HEK293 (cell line): Measurements from ENCODE around the gene GRAMD1C.
A peak's percentile ranks its signal among the peaks of the same experiment; 100 is the strongest.

ENCODE experiments used
- CTCF ChIA-PET: fragments of 350-600 bp; formaldehyde crosslinking; extraction: SDS; loops from one replicate; lab custom pipeline; 2021; ENCODE audit warnings: antibody characterized with exemption; lab: Yijun Ruan, JAX
- POLR2A ChIA-PET: fragments of 300-600 bp; formaldehyde crosslinking; extraction: SDS; loops from one replicate; lab custom pipeline; 2020; ENCODE audit warnings: antibody characterized with exemption, inconsistent platforms; lab: Yijun Ruan, JAX
- H3K27ac ChIP-seq: fragments of 200-500 bp; sonication (Bioruptor generic); 2 replicates; pipeline ENCODE4 v1.5.1; 2014; ENCODE audit warnings: low read depth, low read length, control low read depth, inconsistent platforms; ENCODE audit errors: extremely low read depth
- H3K36me3 ChIP-seq, 2 experiments: fragments of 200-500 bp in 1 of 2; sonication (Bioruptor generic) in 1 of 2; 1 replicate in 1 of 2; 2 replicates in 1 of 2; pipeline ENCODE4 v1.5.1; 2014 to 2017; ENCODE audit warnings: inconsistent platforms in 2 of 2, low read length in 2 of 2; ENCODE audit not compliant: control insufficient read depth in 2 of 2, insufficient read depth in 1 of 2
- H3K4me1 ChIP-seq: fragments of 200-500 bp; sonication (Bioruptor generic); 2 replicates; pipeline ENCODE4 v1.5.1; 2014; ENCODE audit warnings: mild to moderate bottlenecking, low read length, inconsistent platforms; ENCODE audit not compliant: control insufficient read depth, insufficient read depth
- H3K4me3 ChIP-seq: 2 replicates; pipeline ENCODE4 v1.5.1; 2011; ENCODE audit warnings: low read depth, mild to moderate bottlenecking, control low read depth, low read length, moderate library complexity
- H3K9me3 ChIP-seq: fragments of 200-500 bp; sonication (Bioruptor generic); 2 replicates; pipeline ENCODE4 v1.5.1; 2014; ENCODE audit warnings: low read depth, low read length, inconsistent platforms; ENCODE audit not compliant: control insufficient read depth, insufficient read depth
- IKZF3 ChIP-seq: fragments of 450-650 bp; IDR thresholded peaks from 2 replicates; pipeline ENCODE4 v1.5.0; 2018; ENCODE audit warnings: missing biosample characterization, mild to moderate bottlenecking, missing genetic modification characterization, moderate library complexity
- KLF9 ChIP-seq: fragments of 450-650 bp; formaldehyde crosslinking; IDR thresholded peaks from 2 replicates; pipeline ENCODE4 v1.5.1; 2016; ENCODE audit warnings: missing biosample characterization, missing genetic modification characterization, low read depth
- SALL2 ChIP-seq: fragments of 450-650 bp; formaldehyde crosslinking; IDR thresholded peaks from 2 replicates; pipeline ENCODE4 v1.5.0; 2017; ENCODE audit warnings: missing biosample characterization, mild to moderate bottlenecking, missing genetic modification characterization, borderline replicate concordance
- SCRT1 ChIP-seq: fragments of 450-650 bp; formaldehyde crosslinking; IDR thresholded peaks from 2 replicates; pipeline ENCODE4 v1.5.1; 2016; ENCODE audit warnings: missing biosample characterization, missing genetic modification characterization, borderline replicate concordance
- SCRT2 ChIP-seq: fragments of 450-650 bp; formaldehyde crosslinking; IDR thresholded peaks from 2 replicates; pipeline ENCODE4 v1.5.1; 2016; ENCODE audit warnings: missing biosample characterization, missing genetic modification characterization
- ZBTB20 ChIP-seq: fragments of 450-650 bp; formaldehyde crosslinking; IDR thresholded peaks from 2 replicates; pipeline ENCODE4 v1.5.1; 2016; ENCODE audit warnings: missing biosample characterization, missing genetic modification characterization
- ZFHX2 ChIP-seq: fragments of 450-650 bp; formaldehyde crosslinking; conservative IDR thresholded peaks from 2 replicates; pipeline ENCODE4 v1.5.1; 2016; ENCODE audit warnings: missing biosample characterization, missing genetic modification characterization
- ZFP69B ChIP-seq: fragments of 450-650 bp; formaldehyde crosslinking; IDR thresholded peaks from 2 replicates; pipeline ENCODE4 v1.5.1; 2016; ENCODE audit warnings: missing biosample characterization, missing genetic modification characterization
- ZNF121 ChIP-seq: fragments of 450-650 bp; formaldehyde crosslinking; IDR thresholded peaks from 2 replicates; pipeline ENCODE4 v1.5.1; 2016; ENCODE audit warnings: missing biosample characterization, missing genetic modification characterization
- ZNF175 ChIP-seq: fragments of 450-650 bp; formaldehyde crosslinking; IDR thresholded peaks from 2 replicates; pipeline ENCODE4 v1.5.1; 2016; ENCODE audit warnings: missing biosample characterization, missing genetic modification characterization
- ZNF211 ChIP-seq: fragments of 450-650 bp; formaldehyde crosslinking; IDR thresholded peaks from 2 replicates; pipeline ENCODE4 v1.5.1; 2016; ENCODE audit warnings: low read depth, missing biosample characterization, missing genetic modification characterization
- ZNF266 ChIP-seq: fragments of 450-650 bp; formaldehyde crosslinking; IDR thresholded peaks from 2 replicates; pipeline ENCODE4 v1.5.1; 2016; ENCODE audit warnings: missing biosample characterization, missing genetic modification characterization, low read depth
- ZNF311 ChIP-seq: fragments of 450-650 bp; formaldehyde crosslinking; IDR thresholded peaks from 2 replicates; pipeline ENCODE4 v1.5.1; 2017; ENCODE audit warnings: missing biosample characterization, missing genetic modification characterization, borderline replicate concordance
- ZNF335 ChIP-seq: fragments of 450-650 bp; formaldehyde crosslinking; conservative IDR thresholded peaks from 2 replicates; pipeline ENCODE4 v1.5.1; 2016; ENCODE audit warnings: missing biosample characterization, missing genetic modification characterization
- ZNF341 ChIP-seq: fragments of 450-650 bp; formaldehyde crosslinking; IDR thresholded peaks from 2 replicates; pipeline ENCODE4; 2016; ENCODE audit warnings: low read depth, missing biosample characterization, missing genetic modification characterization
- ZNF350 ChIP-seq: fragments of 450-650 bp; formaldehyde crosslinking; IDR thresholded peaks from 2 replicates; pipeline ENCODE4 v1.5.0; 2017; ENCODE audit warnings: missing biosample characterization, mild to moderate bottlenecking, missing genetic modification characterization
- ZNF394 ChIP-seq: fragments of 450-650 bp; formaldehyde crosslinking; IDR thresholded peaks from 2 replicates; pipeline ENCODE4 v1.5.1; 2016; ENCODE audit warnings: missing biosample characterization, missing genetic modification characterization, mild to moderate bottlenecking, moderate library complexity, borderline replicate concordance
- ZNF404 ChIP-seq: fragments of 450-650 bp; formaldehyde crosslinking; IDR thresholded peaks from 2 replicates; pipeline ENCODE4 v1.5.1; 2017; ENCODE audit warnings: missing biosample characterization, missing genetic modification characterization
- ZNF514 ChIP-seq: fragments of 450-650 bp; formaldehyde crosslinking; IDR thresholded peaks from 2 replicates; pipeline ENCODE4 v1.5.1; 2016; ENCODE audit warnings: missing biosample characterization, missing genetic modification characterization
- ZNF701 ChIP-seq: fragments of 450-650 bp; formaldehyde crosslinking; IDR thresholded peaks from 2 replicates; pipeline ENCODE4 v1.5.1; 2016; ENCODE audit warnings: missing biosample characterization, missing genetic modification characterization
- ZNF747 ChIP-seq: fragments of 450-650 bp; formaldehyde crosslinking; IDR thresholded peaks from 2 replicates; pipeline ENCODE4 v1.5.1; 2016; ENCODE audit warnings: missing biosample characterization, missing genetic modification characterization
- TF ChIP-seq, protein P1 (sequence below): fragments of 450-650 bp; formaldehyde crosslinking; IDR thresholded peaks from 2 replicates; pipeline ENCODE4; 2016; ENCODE audit warnings: missing biosample characterization, missing genetic modification characterization
- TF ChIP-seq, protein P2 (sequence below): fragments of 450-650 bp; formaldehyde crosslinking; IDR thresholded peaks from 2 replicates; pipeline ENCODE4 v1.5.1; 2017; ENCODE audit warnings: missing biosample characterization, missing genetic modification characterization
- TF ChIP-seq, protein P3 (sequence below): fragments of 450-650 bp; formaldehyde crosslinking; IDR thresholded peaks from 2 replicates; pipeline ENCODE4 v1.5.1; 2016; ENCODE audit warnings: missing biosample characterization, missing genetic modification characterization
- TF ChIP-seq, protein P4 (sequence below): fragments of 450-650 bp; formaldehyde crosslinking; IDR thresholded peaks from 2 replicates; pipeline ENCODE4 v1.5.1; 2016; ENCODE audit warnings: missing biosample characterization, missing genetic modification characterization
- TF ChIP-seq, protein P5 (sequence below): fragments of 450-650 bp; formaldehyde crosslinking; IDR thresholded peaks from 2 replicates; pipeline ENCODE4 v1.5.1; 2016; ENCODE audit warnings: missing biosample characterization, missing genetic modification characterization

GRAMD1C gene

DNA sequence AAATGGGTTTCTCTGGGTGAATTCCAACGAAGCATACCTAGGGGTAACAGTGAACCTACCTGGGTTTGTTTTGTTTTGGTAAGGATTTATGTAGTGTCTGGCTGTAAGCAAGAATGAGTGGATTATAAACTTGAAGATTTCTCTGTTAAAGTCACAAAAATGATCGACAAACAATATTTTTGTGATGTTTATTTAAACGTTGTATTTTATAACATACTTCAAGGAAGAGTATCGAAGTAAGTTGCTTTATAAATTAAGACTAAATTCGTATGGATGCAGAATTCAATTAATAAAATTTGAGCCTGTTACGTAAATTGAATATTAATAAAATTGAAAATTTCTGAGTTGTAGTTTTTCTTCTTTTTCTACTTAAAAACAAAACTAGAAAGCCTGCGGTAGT is 108.2 kb downstream of the GRAMD1C start:
- TF ChIP-seq ZNF341: no peak
- no peak for TF ChIP-seq ZNF266 (tag by site-specific recombination)
- TF ChIP-seq, protein P1, sequence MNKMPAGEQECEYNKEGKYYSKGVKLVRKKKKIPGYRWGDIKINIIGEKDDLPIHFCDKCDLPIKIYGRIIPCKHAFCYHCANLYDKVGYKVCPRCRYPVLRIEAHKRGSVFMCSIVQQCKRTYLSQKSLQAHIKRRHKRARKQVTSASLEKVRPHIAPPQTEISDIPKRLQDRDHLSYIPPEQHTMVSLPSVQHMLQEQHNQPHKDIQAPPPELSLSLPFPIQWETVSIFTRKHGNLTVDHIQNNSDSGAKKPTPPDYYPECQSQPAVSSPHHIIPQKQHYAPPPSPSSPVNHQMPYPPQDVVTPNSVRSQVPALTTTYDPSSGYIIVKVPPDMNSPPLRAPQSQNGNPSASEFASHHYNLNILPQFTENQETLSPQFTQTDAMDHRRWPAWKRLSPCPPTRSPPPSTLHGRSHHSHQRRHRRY (tag by site-specific recombination): no peak
- no peak for TF ChIP-seq ZNF747 (tag by site-specific recombination)
- TF ChIP-seq, protein P2, sequence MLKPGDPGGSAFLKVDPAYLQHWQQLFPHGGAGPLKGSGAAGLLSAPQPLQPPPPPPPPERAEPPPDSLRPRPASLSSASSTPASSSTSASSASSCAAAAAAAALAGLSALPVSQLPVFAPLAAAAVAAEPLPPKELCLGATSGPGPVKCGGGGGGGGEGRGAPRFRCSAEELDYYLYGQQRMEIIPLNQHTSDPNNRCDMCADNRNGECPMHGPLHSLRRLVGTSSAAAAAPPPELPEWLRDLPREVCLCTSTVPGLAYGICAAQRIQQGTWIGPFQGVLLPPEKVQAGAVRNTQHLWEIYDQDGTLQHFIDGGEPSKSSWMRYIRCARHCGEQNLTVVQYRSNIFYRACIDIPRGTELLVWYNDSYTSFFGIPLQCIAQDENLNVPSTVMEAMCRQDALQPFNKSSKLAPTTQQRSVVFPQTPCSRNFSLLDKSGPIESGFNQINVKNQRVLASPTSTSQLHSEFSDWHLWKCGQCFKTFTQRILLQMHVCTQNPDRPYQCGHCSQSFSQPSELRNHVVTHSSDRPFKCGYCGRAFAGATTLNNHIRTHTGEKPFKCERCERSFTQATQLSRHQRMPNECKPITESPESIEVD (tag by site-specific recombination): no peak
- no peak for TF ChIP-seq ZNF514 (tag by site-specific recombination)
- TF ChIP-seq KLF9: no peak
- TF ChIP-seq ZBTB20 (tag by site-specific recombination): no peak
- no peak for TF ChIP-seq ZNF350 (tag by site-specific recombination)
- no peak for TF ChIP-seq SALL2 (tag by site-specific recombination)
- TF ChIP-seq SCRT2: no peak
- TF ChIP-seq ZNF404: no peak
- TF ChIP-seq, protein P3, sequence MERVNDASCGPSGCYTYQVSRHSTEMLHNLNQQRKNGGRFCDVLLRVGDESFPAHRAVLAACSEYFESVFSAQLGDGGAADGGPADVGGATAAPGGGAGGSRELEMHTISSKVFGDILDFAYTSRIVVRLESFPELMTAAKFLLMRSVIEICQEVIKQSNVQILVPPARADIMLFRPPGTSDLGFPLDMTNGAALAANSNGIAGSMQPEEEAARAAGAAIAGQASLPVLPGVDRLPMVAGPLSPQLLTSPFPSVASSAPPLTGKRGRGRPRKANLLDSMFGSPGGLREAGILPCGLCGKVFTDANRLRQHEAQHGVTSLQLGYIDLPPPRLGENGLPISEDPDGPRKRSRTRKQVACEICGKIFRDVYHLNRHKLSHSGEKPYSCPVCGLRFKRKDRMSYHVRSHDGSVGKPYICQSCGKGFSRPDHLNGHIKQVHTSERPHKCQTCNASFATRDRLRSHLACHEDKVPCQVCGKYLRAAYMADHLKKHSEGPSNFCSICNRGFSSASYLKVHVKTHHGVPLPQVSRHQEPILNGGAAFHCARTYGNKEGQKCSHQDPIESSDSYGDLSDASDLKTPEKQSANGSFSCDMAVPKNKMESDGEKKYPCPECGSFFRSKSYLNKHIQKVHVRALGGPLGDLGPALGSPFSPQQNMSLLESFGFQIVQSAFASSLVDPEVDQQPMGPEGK (tag by site-specific recombination): no peak
- TF ChIP-seq ZNF211: no peak
- no peak for TF ChIP-seq ZNF394
- no peak for TF ChIP-seq ZNF701
- TF ChIP-seq ZNF121: no peak
- TF ChIP-seq ZNF311 (tag by site-specific recombination): no peak
- TF ChIP-seq, all 188 proteins: peak for 0
- CTCF ChIA-PET: no interaction called here
- peak overlapping the region; percentile 64; the same call in 1 of the 2 replicates for H3K4me3 ChIP-seq
- no peaks in the 10 kb centered on the region for H3K4me1 ChIP-seq
- POLR2A ChIA-PET: no interaction called here
- H3K36me3 ChIP-seq: peaks cover 0 to 4% of the 10 kb centered on the region in 2 experiments; a peak in 1 of 3 replicates
- H3K27ac ChIP-seq: no peak overlapping the region
- no peaks in the 10 kb centered on the region for H3K9me3 ChIP-seq

DNA sequence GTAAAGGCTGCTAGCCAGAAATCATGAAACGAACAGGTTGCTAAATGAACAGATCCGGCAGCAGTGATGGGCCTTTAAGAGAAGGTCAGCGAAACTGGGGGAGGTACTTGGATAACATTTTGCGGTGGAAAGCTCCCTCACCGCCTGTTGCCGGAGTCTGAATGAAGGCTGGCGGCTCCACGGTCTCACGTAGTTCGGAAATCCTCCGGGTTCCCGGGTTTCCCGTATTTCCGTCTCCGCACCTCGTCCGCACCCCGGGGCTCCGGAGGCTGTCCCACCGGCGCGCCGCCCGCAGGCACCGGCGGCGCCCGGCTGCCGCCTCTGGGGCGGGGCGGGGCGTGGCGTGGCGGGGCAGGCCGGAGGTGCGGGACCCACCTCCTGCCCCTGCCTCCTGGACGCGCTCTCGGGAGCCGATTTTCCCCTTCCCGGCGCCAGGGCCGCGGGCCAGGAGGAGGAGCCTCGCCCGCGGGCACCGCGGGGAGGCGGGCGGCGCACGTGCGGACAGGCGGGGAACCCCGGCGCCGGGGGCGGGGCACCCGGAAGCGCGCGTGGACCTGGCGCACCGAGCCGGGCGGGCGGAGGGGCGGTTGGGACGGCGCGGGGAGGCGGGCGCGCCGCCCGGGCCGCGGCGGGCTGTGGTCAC is 108.9 kb downstream of the GRAMD1C start, which contains the start of gene ZDHHC23:
Gene ZDHHC23, plus strand, starts transcription at position 642 of the 643 bp plus-strand sequence. CDS start 790 bp downstream, outside the sequence.
- ChIA-PET CTCF (no interaction called here), POLR2A (no interaction called here)
- no peaks in the 10 kb centered on the region for H3K9me3 ChIP-seq
- no peaks in the 10 kb centered on the region for H3K4me1 ChIP-seq
- H3K27ac ChIP-seq: peak within 1 kb of the TSS; percentile 49; the same call in 1 of the 2 replicates
- H3K36me3 ChIP-seq: peaks cover 0 to 4% of the 10 kb centered on the region in 2 experiments; a peak in 1 of 3 replicates
- peak within 1 kb of the TSS; percentile 64 for H3K4me3 ChIP-seq
- peak; percentile 74 for TF ChIP-seq ZNF335 (tag by site-specific recombination)
- TF ChIP-seq, protein P4, sequence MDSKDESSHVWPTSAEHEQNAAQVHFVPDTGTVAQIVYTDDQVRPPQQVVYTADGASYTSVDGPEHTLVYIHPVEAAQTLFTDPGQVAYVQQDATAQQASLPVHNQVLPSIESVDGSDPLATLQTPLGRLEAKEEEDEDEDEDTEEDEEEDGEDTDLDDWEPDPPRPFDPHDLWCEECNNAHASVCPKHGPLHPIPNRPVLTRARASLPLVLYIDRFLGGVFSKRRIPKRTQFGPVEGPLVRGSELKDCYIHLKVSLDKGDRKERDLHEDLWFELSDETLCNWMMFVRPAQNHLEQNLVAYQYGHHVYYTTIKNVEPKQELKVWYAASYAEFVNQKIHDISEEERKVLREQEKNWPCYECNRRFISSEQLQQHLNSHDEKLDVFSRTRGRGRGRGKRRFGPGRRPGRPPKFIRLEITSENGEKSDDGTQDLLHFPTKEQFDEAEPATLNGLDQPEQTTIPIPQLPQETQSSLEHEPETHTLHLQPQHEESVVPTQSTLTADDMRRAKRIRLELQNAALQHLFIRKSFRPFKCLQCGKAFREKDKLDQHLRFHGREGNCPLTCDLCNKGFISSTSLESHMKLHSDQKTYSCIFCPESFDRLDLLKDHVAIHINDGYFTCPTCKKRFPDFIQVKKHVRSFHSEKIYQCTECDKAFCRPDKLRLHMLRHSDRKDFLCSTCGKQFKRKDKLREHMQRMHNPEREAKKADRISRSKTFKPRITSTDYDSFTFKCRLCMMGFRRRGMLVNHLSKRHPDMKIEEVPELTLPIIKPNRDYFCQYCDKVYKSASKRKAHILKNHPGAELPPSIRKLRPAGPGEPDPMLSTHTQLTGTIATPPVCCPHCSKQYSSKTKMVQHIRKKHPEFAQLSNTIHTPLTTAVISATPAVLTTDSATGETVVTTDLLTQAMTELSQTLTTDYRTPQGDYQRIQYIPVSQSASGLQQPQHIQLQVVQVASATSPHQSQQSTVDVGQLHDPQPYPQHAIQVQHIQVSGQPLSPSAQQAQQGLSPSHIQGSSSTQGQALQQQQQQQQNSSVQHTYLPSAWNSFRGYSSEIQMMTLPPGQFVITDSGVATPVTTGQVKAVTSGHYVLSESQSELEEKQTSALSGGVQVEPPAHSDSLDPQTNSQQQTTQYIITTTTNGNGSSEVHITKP (tag by site-specific recombination): peak; percentile 40
- 0 out of 2 replicates have a peak, but pooled peaks have one; percentile 36 for TF ChIP-seq ZFP69B
- TF ChIP-seq ZFHX2: no peak
- TF ChIP-seq IKZF3 (tag by site-specific recombination): peak; percentile 91
- peak; percentile 27; the same call in 1 of the 2 replicates for TF ChIP-seq SCRT1 (tag by site-specific recombination)
- TF ChIP-seq, protein P5, sequence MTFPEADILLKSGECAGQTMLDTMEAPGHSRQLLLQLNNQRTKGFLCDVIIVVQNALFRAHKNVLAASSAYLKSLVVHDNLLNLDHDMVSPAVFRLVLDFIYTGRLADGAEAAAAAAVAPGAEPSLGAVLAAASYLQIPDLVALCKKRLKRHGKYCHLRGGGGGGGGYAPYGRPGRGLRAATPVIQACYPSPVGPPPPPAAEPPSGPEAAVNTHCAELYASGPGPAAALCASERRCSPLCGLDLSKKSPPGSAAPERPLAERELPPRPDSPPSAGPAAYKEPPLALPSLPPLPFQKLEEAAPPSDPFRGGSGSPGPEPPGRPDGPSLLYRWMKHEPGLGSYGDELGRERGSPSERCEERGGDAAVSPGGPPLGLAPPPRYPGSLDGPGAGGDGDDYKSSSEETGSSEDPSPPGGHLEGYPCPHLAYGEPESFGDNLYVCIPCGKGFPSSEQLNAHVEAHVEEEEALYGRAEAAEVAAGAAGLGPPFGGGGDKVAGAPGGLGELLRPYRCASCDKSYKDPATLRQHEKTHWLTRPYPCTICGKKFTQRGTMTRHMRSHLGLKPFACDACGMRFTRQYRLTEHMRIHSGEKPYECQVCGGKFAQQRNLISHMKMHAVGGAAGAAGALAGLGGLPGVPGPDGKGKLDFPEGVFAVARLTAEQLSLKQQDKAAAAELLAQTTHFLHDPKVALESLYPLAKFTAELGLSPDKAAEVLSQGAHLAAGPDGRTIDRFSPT: no peak
- TF ChIP-seq ZNF175: no peak
